ENCODE results near the gene RFK. TPM values are rescaled to one million over a fixed set of nuclear protein-coding genes. Genes with fewer than 3 reads are reported as not detected.

RFK gene
- total RNA-seq, 1 experiment from 2014 or later = 33.2 TPM

GRCh38 chr9:76374783-76375559 is 19.3 kb downstream of the RFK start:
- Histone ChIP-seq H3K27me3 (ENCODE audit: control insufficient read depth, insufficient read depth, low read length) (no peaks in the 10 kb centered on the region), H3K4me1 (ENCODE audit: control insufficient read depth, insufficient read depth, low read length) (no peaks in the 10 kb centered on the region; the same call in 1 of the 2 replicates), H3K4me3 (ENCODE audit: low read depth in 2 of 2, low read length in 2 of 2) (no peak overlapping the region), H3K27ac (ENCODE audit: low read length) (no peak overlapping the region), H3K36me3 (ENCODE audit: control insufficient read depth, insufficient read depth, low read length) (no peaks in the 10 kb centered on the region), H3K9me3 (ENCODE audit: control insufficient read depth, insufficient read depth, low read depth, low read length) (no peaks in the 10 kb centered on the region)
- CTCF ChIA-PET = no interaction called here
- no TSS peak for BruUV-seq (replicated peaks)
- TF ChIP-seq REST (IDR thresholded peaks at IDR 0.05; ENCODE audit: insufficient read depth in 1 of 2, low read depth in 2 of 2, low read length in 1 of 2) = no peak
- no peak for TF ChIP-seq SIN3A (IDR thresholded peaks at IDR 0.05; ENCODE audit: borderline replicate concordance, insufficient read depth, low read depth, low read length)
- TF ChIP-seq TCF7L2 (IDR thresholded peaks at IDR 0.05; ENCODE audit: low read depth, low read length) = no peak
- no peak for TF ChIP-seq CTCF (IDR thresholded peaks at IDR 0.05)
- no peak for TF ChIP-seq POLR2AphosphoS5 (IDR thresholded peaks at IDR 0.05; ENCODE audit: low read depth, low read length)
- ATAC-seq = 0 out of 2 replicates have a peak, but pooled peaks have one; percentile 62
- in situ Hi-C loops (cut with HindIII; ENCODE audit: low pct_unique_long_range_greater_than_20kb, low sequenced_read_pairs) = no loop called here
- DNase-seq (ENCODE audit: low read depth, low spot score) = peak; percentile 64
- intact Hi-C loops (cut with micrococcal nuclease; ENCODE audit: unreplicated experiment) = no loop called here
- POLR2A ChIA-PET = no interaction called here

- BruUV-seq (replicated peaks) = no TSS peak
- ATAC-seq = no peak
- H3K36me3 ChIP-seq (ENCODE audit: control insufficient read depth, insufficient read depth, low read length) = no peaks in the 10 kb centered on the region
- CTCF ChIA-PET = no interaction called here
- no peak overlapping the region for H3K4me3 ChIP-seq (ENCODE audit: low read depth in 2 of 2, low read length in 2 of 2)
- no peak overlapping the region for H3K27ac ChIP-seq (ENCODE audit: low read length)
- DNase-seq (ENCODE audit: low read depth, low spot score) = no peak
- TF ChIP-seq TCF7L2 (IDR thresholded peaks at IDR 0.05; ENCODE audit: low read depth, low read length) (no peak), POLR2AphosphoS5 (IDR thresholded peaks at IDR 0.05; ENCODE audit: low read depth, low read length) (no peak), CTCF (IDR thresholded peaks at IDR 0.05) (no peak), REST (IDR thresholded peaks at IDR 0.05; ENCODE audit: insufficient read depth in 1 of 2, low read depth in 2 of 2, low read length in 1 of 2) (no peak), SIN3A (IDR thresholded peaks at IDR 0.05; ENCODE audit: borderline replicate concordance, insufficient read depth, low read depth, low read length) (no peak)
- POLR2A ChIA-PET = no interaction called here
- in situ Hi-C loops (cut with HindIII; ENCODE audit: low pct_unique_long_range_greater_than_20kb, low sequenced_read_pairs) (no loop called here), intact Hi-C loops (cut with micrococcal nuclease; ENCODE audit: unreplicated experiment) (no loop called here)
- H3K9me3 ChIP-seq (ENCODE audit: control insufficient read depth, insufficient read depth, low read depth, low read length) = no peaks in the 10 kb centered on the region
- H3K27me3 ChIP-seq (ENCODE audit: control insufficient read depth, insufficient read depth, low read length) = no peaks in the 10 kb centered on the region
- no peaks in the 10 kb centered on the region; the same call in 1 of the 2 replicates for H3K4me1 ChIP-seq (ENCODE audit: control insufficient read depth, insufficient read depth, low read length)
Measured at GRCh38 chr9:76373784-76374474, 20.3 kb downstream of the RFK start.
